ENCODE results near the gene PF4V1.

DNA sequence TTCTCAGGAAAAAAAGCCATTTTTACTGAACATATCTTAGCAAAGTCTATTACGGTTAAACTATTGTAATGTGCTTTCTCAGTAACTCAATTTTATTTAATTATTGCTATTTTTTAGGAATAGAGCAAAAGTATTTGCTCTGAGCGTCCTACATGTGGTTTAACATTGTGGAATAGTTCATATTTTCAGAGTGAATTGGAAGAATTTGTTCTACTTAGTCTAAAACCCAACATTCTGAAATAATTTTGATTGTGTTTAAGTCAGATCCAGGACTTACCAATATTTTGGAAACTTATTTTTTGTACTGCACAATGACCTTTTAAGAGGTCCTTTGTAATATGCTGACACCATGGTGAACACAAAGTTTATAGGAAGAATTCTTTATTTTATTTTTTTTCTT is 43.3 kb downstream of the PF4V1 start:
- TF ChIP-seq RCOR1 (IDR thresholded peaks at IDR 0.05; ENCODE audit: borderline replicate concordance in 1 of 2, low read depth in 2 of 2, low read length in 2 of 2) (no peak), EWSR1 (IDR thresholded peaks at IDR 0.05; ENCODE audit: borderline replicate concordance, low read depth, partially characterized antibody) (no peak), CTCF (IDR thresholded peaks at IDR 0.05 in 2 of 3, conservative IDR thresholded peaks at IDR 0.05 in 1 of 3; ENCODE audit: insufficient read depth in 2 of 3, low read depth in 1 of 3, low read length in 3 of 3) (no peak), CBFB (CRISPR knock-in tag; IDR thresholded peaks at IDR 0.05) (no peak), SIN3A (IDR thresholded peaks at IDR 0.05; ENCODE audit: borderline replicate concordance in 2 of 2, control insufficient read depth in 1 of 2, low read depth in 2 of 2, low read length in 2 of 2) (no peak), SP1 (CRISPR knock-in tag; IDR thresholded peaks at IDR 0.05) (no peak), SAFB2 (IDR thresholded peaks at IDR 0.05; ENCODE audit: borderline replicate concordance, low read depth, low read length, severe bottlenecking) (no peak), PCBP2 (IDR thresholded peaks at IDR 0.05; ENCODE audit: low read depth, low read length, poor library complexity, severe bottlenecking) (no peak)
- TF ChIP-seq, protein P1, sequence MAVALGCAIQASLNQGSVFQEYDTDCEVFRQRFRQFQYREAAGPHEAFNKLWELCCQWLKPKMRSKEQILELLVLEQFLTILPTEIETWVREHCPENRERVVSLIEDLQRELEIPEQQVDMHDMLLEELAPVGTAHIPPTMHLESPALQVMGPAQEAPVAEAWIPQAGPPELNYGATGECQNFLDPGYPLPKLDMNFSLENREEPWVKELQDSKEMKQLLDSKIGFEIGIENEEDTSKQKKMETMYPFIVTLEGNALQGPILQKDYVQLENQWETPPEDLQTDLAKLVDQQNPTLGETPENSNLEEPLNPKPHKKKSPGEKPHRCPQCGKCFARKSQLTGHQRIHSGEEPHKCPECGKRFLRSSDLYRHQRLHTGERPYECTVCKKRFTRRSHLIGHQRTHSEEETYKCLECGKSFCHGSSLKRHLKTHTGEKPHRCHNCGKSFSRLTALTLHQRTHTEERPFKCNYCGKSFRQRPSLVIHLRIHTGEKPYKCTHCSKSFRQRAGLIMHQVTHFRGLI (CRISPR knock-in tag; IDR thresholded peaks at IDR 0.05), result no peak
